K562 (cell line): ENCODE measurements around the gene RELL2. TPM values are rescaled to one million over a fixed set of nuclear protein-coding genes. Genes with fewer than 3 reads are reported as not detected.

ENCODE experiments used
- ATAC-seq: fragments of 200-7000 bp; cut with Tn5 transposase; 3 replicates; pipeline ENCODE4 v1.9.1; 2020; ENCODE audit warnings: moderate library complexity
- BruUV-seq: library from RNA; stranded (reverse); fragments of 400-500 nt; replicated peaks from 2 replicates; lab custom pipeline; 2021; lab: Mats Ljungman, UMichigan
- CTCF ChIA-PET: fragments of 300-600 bp; formaldehyde crosslinking; extraction: SDS; loops from one replicate; lab custom pipeline; 2021; ENCODE audit warnings: low intra/inter-chr PET ratio; lab: Yijun Ruan, JAX
- POLR2A ChIA-PET: fragments of 300-600, 350-650 bp; sonication (Branson Sonifier 250); formaldehyde crosslinking; extraction: SDS; loops from one replicate; lab custom pipeline; 2021; ENCODE audit warnings: antibody characterized with exemption, inconsistent platforms; lab: Yijun Ruan, JAX
- DNase-seq, 4 experiments: peaks; one replicate each; pipeline versions ENCODE4 v3.0.0 to v3.0.0-alpha.2; 2011 to 2018; ENCODE audit warnings: low spot score in 3 of 4, mixed read lengths in 3 of 4; ENCODE audit errors: extremely low read depth in 1 of 4
- FAIRE-seq: peaks from 2 replicates; lab custom pipeline; 2011; peaks lifted over from hg19 to GRCh38; lab: Jason Lieb, UNC
- H2AFZ ChIP-seq: 2 replicates; pipeline ENCODE4 v1.6.0; 2011; ENCODE audit warnings: low read depth, low read length, control low read depth, inconsistent platforms
- H3K27ac ChIP-seq: fragments of 200-600 bp; 3 replicates; pipeline ENCODE4 v1.8.0; 2011; ENCODE audit warnings: low read depth, mild to moderate bottlenecking, control low read depth, inconsistent platforms, low read length, moderate library complexity, mixed read lengths; ENCODE audit errors: extremely low read depth
- H3K27me3 ChIP-seq, 2 experiments: fragments of 300-600 bp in 1 of 2; 2 replicates in 1 of 2; 3 replicates in 1 of 2; pipeline versions ENCODE4 v1.6.0 to v1.8.0; 2011; ENCODE audit warnings: inconsistent platforms in 2 of 2, low read length in 2 of 2, mild to moderate bottlenecking in 1 of 2, mixed read lengths in 1 of 2, moderate library complexity in 1 of 2; ENCODE audit not compliant: control insufficient read depth in 2 of 2, insufficient read depth in 2 of 2
- H3K36me3 ChIP-seq: fragments of 300-600 bp; 3 replicates; pipeline ENCODE4 v1.8.0; 2011; ENCODE audit warnings: mild to moderate bottlenecking, low read length, inconsistent platforms; ENCODE audit not compliant: control insufficient read depth, insufficient read depth
- H3K4me1 ChIP-seq, 2 experiments: fragments of 200-600 bp in 1 of 2; replicated peaks in 1 of 2; 2 replicates in 1 of 2; 3 replicates in 1 of 2; pipeline versions ENCODE4 v1.5.1 to v1.8.0; 2011; ENCODE audit warnings: inconsistent platforms in 2 of 2, low read length in 2 of 2, mild to moderate bottlenecking in 1 of 2, mixed read lengths in 1 of 2, moderate library complexity in 1 of 2; ENCODE audit not compliant: control insufficient read depth in 2 of 2, insufficient read depth in 2 of 2
- H3K4me2 ChIP-seq: 2 replicates; pipeline ENCODE4 v1.6.1; 2011; ENCODE audit warnings: low read length, control low read depth, inconsistent platforms, mixed read lengths; ENCODE audit not compliant: insufficient read depth
- H3K4me3 ChIP-seq: fragments of 200-600 bp; sonication (generic), shearing (Covaris generic); 2 replicates; pipeline ENCODE4 v1.5.1; 2016; ENCODE audit warnings: control low read depth, inconsistent platforms
- H3K79me2 ChIP-seq: fragments of 200-600 bp; 3 replicates; pipeline ENCODE4 v1.8.0; 2011; ENCODE audit warnings: low read length, inconsistent platforms; ENCODE audit not compliant: control insufficient read depth, insufficient read depth
- H3K9ac ChIP-seq, 2 experiments: 2 replicates each; pipeline versions ENCODE4 v1.6.0 to v1.6.1; 2011; ENCODE audit warnings: low read depth in 2 of 2, low read length in 2 of 2, control low read depth in 1 of 2, inconsistent platforms in 1 of 2, mild to moderate bottlenecking in 1 of 2, mixed read lengths in 1 of 2; ENCODE audit not compliant: insufficient read depth in 1 of 2
- H3K9me1 ChIP-seq: one replicate; pipeline ENCODE4 v1.6.0; 2011; ENCODE audit warnings: inconsistent platforms, mild to moderate bottlenecking, low read length, moderate library complexity; ENCODE audit not compliant: control insufficient read depth, insufficient read depth
- H3K9me3 ChIP-seq: replicated peaks from 2 replicates; pipeline ENCODE4 v1.5.1; 2011; ENCODE audit warnings: low read depth, low read length, inconsistent platforms; ENCODE audit not compliant: control insufficient read depth, insufficient read depth
- H4K20me1 ChIP-seq: replicated peaks from 2 replicates; pipeline ENCODE4 v1.6.1; 2011; ENCODE audit warnings: low read length, inconsistent platforms, mixed read lengths; ENCODE audit not compliant: control insufficient read depth, insufficient read depth
- CBX8 ChIP-seq: fragments of 200-600 bp; sonication (generic); IDR thresholded peaks from 2 replicates; pipeline ENCODE4 v1.6.1; 2012; ENCODE audit warnings: borderline replicate concordance, mixed run types, low read depth, mild to moderate bottlenecking, moderate library complexity, mixed read lengths, low read length, control low read depth, inconsistent platforms; ENCODE audit not compliant: poor library complexity, severe bottlenecking; ENCODE audit errors: extremely low read depth
- EGR1 ChIP-seq: fragments of 450-650 bp; conservative IDR thresholded peaks from 2 replicates; pipeline ENCODE4 v1.6.1; 2017; ENCODE audit warnings: mild to moderate bottlenecking
- FIP1L1 ChIP-seq: fragments of 200-400 bp; formaldehyde crosslinking; IDR thresholded peaks from 2 replicates; pipeline ENCODE4 v1.6.1; 2018; ENCODE audit warnings: mild to moderate bottlenecking, low read depth, low read length; ENCODE audit not compliant: poor library complexity, severe bottlenecking
- FOXO4 ChIP-seq: fragments of 450-650 bp; formaldehyde crosslinking; IDR thresholded peaks from 2 replicates; pipeline ENCODE4 v1.4.0; 2020; ENCODE audit warnings: mild to moderate bottlenecking, moderate library complexity
- KDM5B ChIP-seq: fragments of 200-600 bp; sonication (generic); IDR thresholded peaks from 2 replicates; pipeline ENCODE4 v1.6.1; 2012; ENCODE audit warnings: low read depth, mild to moderate bottlenecking, moderate library complexity, low read length, control low read depth, inconsistent platforms; ENCODE audit not compliant: insufficient replicate concordance
- POU5F1 ChIP-seq: fragments of 150-350 bp; IDR thresholded peaks from 2 replicates; pipeline ENCODE4 v1.6.1; 2014; ENCODE audit warnings: borderline replicate concordance, low read length, low read depth, mild to moderate bottlenecking; ENCODE audit not compliant: partially characterized antibody
- RFX1 ChIP-seq: fragments of 450-650 bp; IDR thresholded peaks from 2 replicates; pipeline ENCODE4 v1.6.1; 2016; ENCODE audit warnings: mild to moderate bottlenecking, moderate library complexity
- SAP30 ChIP-seq: fragments of 200-600 bp; sonication (generic); IDR thresholded peaks from 2 replicates; pipeline ENCODE4 v1.6.1; 2012; ENCODE audit warnings: borderline replicate concordance, low read depth, mild to moderate bottlenecking, moderate library complexity, low read length, control low read depth, inconsistent platforms; ENCODE audit not compliant: insufficient read depth, poor library complexity, severe bottlenecking
- ZNF274 ChIP-seq: IDR thresholded peaks from 2 replicates; pipeline ENCODE4 v1.6.1; 2011; ENCODE audit warnings: low read depth, mild to moderate bottlenecking, low read length, moderate library complexity, borderline replicate concordance
- WGBS: fragments of 100-300 bp; shearing (Covaris generic); methylation state at CpG from one replicate; pipeline ENCODE4 v1.1.6; 2016; ENCODE audit warnings: low coverage, mixed read lengths; ENCODE audit not compliant: insufficient coverage; ENCODE audit errors: missing lambda C conversion rate; 5-methylcytosine and 5-hydroxymethylcytosine counted together
- in situ Hi-C: fragments of 300-500 bp; cut with MboI; formaldehyde crosslinking; loops from 4 replicates; pipeline ENCODE4 v1.15.0; 2018; ENCODE audit warnings: inconsistent platforms, mixed read lengths
- intact Hi-C: fragments of 100-400 bp; cut with micrococcal nuclease; formaldehyde crosslinking; loops from 2 replicates; pipeline ENCODE4 v1.14.2; 2022
- polyA plus RNA-seq, 8 experiments: library from polyadenylated mRNA; depleted of rRNA in 4 of 8; stranded (reverse) in 5 of 8; unstranded in 3 of 8; fragments of >200 nt; fragmentation: Nextera tagmentation in 2 of 8; fragmentation: Illumina TruSeq in 1 of 8; extraction: Ambion mirVana in 2 of 8; extraction: Trizol in 1 of 8; gene quantifications; 2 replicates each; pipeline versions ENCODE4 v1.2.1 to v1.2.3, GENCODE V29; 2011 to 2014; ENCODE audit warnings: inconsistent platforms in 1 of 8, missing spikeins in 1 of 8
- total RNA-seq, 7 experiments: library from RNA; depleted of rRNA in 6 of 7; stranded (reverse); fragments of >200 nt in 6 of 7; fragmentation: Illumina TruSeq in 2 of 7; extraction: Trizol in 2 of 7; gene quantifications; 2 replicates each; pipeline versions ENCODE4 v1.2.1 to v1.2.3, GENCODE V29; 2011 to 2021; ENCODE audit warnings: low replicate concordance in 1 of 7
- TF ChIP-seq, protein P1 (sequence below), 2 experiments: fragments of 450-650 bp; IDR thresholded peaks; 2 replicates each; pipeline ENCODE4 v1.6.1; 2016
- TF ChIP-seq, protein P2 (sequence below), 2 experiments: fragments of 450-650 bp; IDR thresholded peaks; 2 replicates each; pipeline ENCODE4 v1.6.1; 2018; ENCODE audit warnings: mild to moderate bottlenecking in 2 of 2, low read depth in 1 of 2; ENCODE audit not compliant: partially characterized antibody in 2 of 2

RELL2 gene
- total and polyA plus RNA-seq, 9 of the 15 experiments (the other 6 are each of a cell fraction or from before 2014, with no cell fraction given) = 0.06 to 36.0 (median 14.3) TPM

DNA sequence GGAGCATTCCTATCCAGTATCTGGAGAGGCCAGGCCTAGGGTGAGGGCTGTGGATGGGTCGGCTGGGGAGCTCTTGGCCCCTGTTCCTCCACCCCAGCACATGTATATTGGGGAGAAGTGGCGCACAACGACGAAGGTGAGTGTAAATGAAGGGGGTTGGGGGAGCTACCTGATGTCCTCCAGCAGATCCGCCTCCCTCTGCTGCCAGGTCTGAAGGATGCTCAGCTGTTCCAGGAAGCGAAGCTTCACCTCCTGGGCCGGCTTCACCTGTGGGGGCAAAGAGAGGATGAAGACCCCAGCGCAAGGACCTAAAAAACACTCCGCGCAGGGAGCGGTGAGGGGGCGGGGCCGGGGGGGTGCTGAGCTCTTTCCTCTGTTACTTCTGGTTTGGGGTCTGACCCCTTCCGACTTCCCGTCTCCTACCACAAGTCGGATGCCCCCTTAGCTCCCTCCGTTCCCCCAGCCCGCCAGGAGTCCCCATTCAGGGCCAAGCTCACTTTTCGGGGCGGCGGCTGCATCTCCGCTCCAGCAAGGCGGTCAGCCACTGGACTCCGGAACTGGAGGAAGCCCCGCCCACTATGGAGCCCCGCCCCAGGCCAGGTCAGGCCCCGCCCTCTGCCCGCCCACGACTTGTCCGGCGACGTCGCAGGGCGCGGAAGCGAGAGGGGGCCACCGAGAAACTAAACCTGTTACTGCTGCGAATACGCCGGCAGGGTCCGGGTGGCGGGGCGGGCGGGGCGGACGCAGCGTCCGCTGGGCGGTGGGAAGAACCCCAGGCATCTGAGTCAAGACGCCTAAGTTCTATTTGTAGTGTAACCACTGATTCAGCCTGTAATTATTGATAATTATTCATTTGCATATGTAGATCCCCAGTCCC, 14.3 kb downstream of the RELL2 start, which contains the start of gene FCHSD1:
TSS of gene FCHSD1 (minus strand) at position 568 of the 877 bp plus-strand sequence. CDS start at position 518, 50 bp downstream.
- ATAC-seq = peak; percentile 98
- H3K79me2 ChIP-seq = peaks cover 3% of the 10 kb centered on the region; the same call in 1 of the 3 replicates
- 1% methylated on average over 37 of the region's 50 CpGs for WGBS
- in situ Hi-C loops (no loop called here), intact Hi-C loops (no loop called here)
- H3K9me1 ChIP-seq = peaks cover 4% of the 10 kb centered on the region
- peaks cover 9 to 27% of the 10 kb centered on the region in 2 experiments for H3K4me1 ChIP-seq
- ChIA-PET CTCF (no interaction called here), POLR2A (interaction anchor here (0.6 to 2.2 kb wide), 6 partner anchors 8 to 36 kb away, joined by 3 to 10 read pairs (median 4); no protein-coding TSS in a partner anchor)
- H3K27me3 ChIP-seq = no peaks in the 10 kb centered on the region
- no peaks in the 10 kb centered on the region for H3K9me3 ChIP-seq
- H2AFZ ChIP-seq = peak within 1 kb of the TSS; percentile 84
- H3K36me3 ChIP-seq = peaks cover 17% of the 10 kb centered on the region; the same call in 2 of the 3 replicates
- H3K4me3 ChIP-seq = peak within 1 kb of the TSS; percentile 77
- no peaks in the 10 kb centered on the region for H4K20me1 ChIP-seq
- H3K4me2 ChIP-seq = peak within 1 kb of the TSS; percentile 89
- BruUV-seq = no TSS peak
- peak within 1 kb of the TSS; percentile 67 to 91 for H3K9ac ChIP-seq
- DNase-seq = peak; percentile 91 to 99 (median 98)
- peak; percentile 84 for FAIRE-seq
- peak within 1 kb of the TSS; percentile 62 for H3K27ac ChIP-seq
- TF ChIP-seq CBX8 (no peak), POU5F1 (no peak), SAP30 (peak; percentile 56), FOXO4 (CRISPR knock-in tag) (no peak), RFX1 (no peak), KDM5B (peak; percentile 63), ZNF274 (no peak), EGR1 (peak; percentile 79), FIP1L1 (no peak)
- TF ChIP-seq, protein P1, sequence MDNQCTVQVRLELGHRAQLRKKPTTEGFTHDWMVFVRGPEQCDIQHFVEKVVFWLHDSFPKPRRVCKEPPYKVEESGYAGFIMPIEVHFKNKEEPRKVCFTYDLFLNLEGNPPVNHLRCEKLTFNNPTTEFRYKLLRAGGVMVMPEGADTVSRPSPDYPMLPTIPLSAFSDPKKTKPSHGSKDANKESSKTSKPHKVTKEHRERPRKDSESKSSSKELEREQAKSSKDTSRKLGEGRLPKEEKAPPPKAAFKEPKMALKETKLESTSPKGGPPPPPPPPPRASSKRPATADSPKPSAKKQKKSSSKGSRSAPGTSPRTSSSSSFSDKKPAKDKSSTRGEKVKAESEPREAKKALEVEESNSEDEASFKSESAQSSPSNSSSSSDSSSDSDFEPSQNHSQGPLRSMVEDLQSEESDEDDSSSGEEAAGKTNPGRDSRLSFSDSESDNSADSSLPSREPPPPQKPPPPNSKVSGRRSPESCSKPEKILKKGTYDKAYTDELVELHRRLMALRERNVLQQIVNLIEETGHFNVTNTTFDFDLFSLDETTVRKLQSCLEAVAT (IDR thresholded peaks at IDR 0.05) = no peak
- TF ChIP-seq, protein P2, sequence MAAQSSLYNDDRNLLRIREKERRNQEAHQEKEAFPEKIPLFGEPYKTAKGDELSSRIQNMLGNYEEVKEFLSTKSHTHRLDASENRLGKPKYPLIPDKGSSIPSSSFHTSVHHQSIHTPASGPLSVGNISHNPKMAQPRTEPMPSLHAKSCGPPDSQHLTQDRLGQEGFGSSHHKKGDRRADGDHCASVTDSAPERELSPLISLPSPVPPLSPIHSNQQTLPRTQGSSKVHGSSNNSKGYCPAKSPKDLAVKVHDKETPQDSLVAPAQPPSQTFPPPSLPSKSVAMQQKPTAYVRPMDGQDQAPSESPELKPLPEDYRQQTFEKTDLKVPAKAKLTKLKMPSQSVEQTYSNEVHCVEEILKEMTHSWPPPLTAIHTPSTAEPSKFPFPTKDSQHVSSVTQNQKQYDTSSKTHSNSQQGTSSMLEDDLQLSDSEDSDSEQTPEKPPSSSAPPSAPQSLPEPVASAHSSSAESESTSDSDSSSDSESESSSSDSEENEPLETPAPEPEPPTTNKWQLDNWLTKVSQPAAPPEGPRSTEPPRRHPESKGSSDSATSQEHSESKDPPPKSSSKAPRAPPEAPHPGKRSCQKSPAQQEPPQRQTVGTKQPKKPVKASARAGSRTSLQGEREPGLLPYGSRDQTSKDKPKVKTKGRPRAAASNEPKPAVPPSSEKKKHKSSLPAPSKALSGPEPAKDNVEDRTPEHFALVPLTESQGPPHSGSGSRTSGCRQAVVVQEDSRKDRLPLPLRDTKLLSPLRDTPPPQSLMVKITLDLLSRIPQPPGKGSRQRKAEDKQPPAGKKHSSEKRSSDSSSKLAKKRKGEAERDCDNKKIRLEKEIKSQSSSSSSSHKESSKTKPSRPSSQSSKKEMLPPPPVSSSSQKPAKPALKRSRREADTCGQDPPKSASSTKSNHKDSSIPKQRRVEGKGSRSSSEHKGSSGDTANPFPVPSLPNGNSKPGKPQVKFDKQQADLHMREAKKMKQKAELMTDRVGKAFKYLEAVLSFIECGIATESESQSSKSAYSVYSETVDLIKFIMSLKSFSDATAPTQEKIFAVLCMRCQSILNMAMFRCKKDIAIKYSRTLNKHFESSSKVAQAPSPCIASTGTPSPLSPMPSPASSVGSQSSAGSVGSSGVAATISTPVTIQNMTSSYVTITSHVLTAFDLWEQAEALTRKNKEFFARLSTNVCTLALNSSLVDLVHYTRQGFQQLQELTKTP (IDR thresholded peaks at IDR 0.05; ENCODE audit: low read depth in 1 of 2, partially characterized antibody in 2 of 2) = no peak
